NK-92 (cell line): Measurements from ENCODE around the gene NBPF1.
"Not testable (repeated sequence)": the region's sequence is repeated elsewhere in the genome, so short reads cannot be mapped to it uniquely, and the experiment has no call there.

ENCODE experiments used
- DNase-seq: peaks from one replicate; lab custom pipeline; 2025; ENCODE audit not compliant: unreplicated experiment; lab: John Stamatoyannopoulos, UW

NBPF1 gene

GRCh38 chr1:16623812-16624719 lies 10.7 kb upstream of the NBPF1 start:
- not testable (repeated sequence) for DNase-seq

- not testable (repeated sequence) for DNase-seq
Measured at GRCh38 chr1:16623337-16623736, 10.0 kb upstream of the NBPF1 start.

- not testable (repeated sequence) for DNase-seq
Measured at GRCh38 chr1:16621681-16622315, 8.4 kb upstream of the NBPF1 start.

- DNase-seq = no peak
Measured at GRCh38 chr1:16621300-16621658, 7.9 kb upstream of the NBPF1 start.

GRCh38 chr1:16619803-16620501 lies 6.6 kb upstream of the NBPF1 start:
- DNase-seq = not testable (repeated sequence)

- DNase-seq = no peak
Measured at GRCh38 chr1:16618719-16619118, 5.4 kb upstream of the NBPF1 start.

- no peak for DNase-seq
Measured at GRCh38 chr1:16617778-16618580, 4.6 kb upstream of the NBPF1 start.

- DNase-seq = no peak
Measured at GRCh38 chr1:16617114-16617631, 3.8 kb upstream of the NBPF1 start.

- DNase-seq = no peak
Measured at GRCh38 chr1:16615253-16616252, 2.2 kb upstream of the NBPF1 start.

- no peak for DNase-seq
Measured at GRCh38 chr1:16614361-16615252, 1.2 kb upstream of the NBPF1 start.

- no peak for DNase-seq
Measured at GRCh38 chr1:16612332-16613172, 812 bp downstream of the NBPF1 start.

- DNase-seq = not testable (repeated sequence)
Measured at GRCh38 chr1:16611981-16612331, 1.4 kb downstream of the NBPF1 start.

- DNase-seq = not testable (repeated sequence)
Measured at GRCh38 chr1:16611164-16611563, 2.2 kb downstream of the NBPF1 start.

GRCh38 chr1:16610553-16610952 lies 2.8 kb downstream of the NBPF1 start:
- not testable (repeated sequence) for DNase-seq

- DNase-seq = not testable (repeated sequence)
Measured at GRCh38 chr1:16609761-16610160, 3.6 kb downstream of the NBPF1 start.

- DNase-seq = no peak
Measured at GRCh38 chr1:16608838-16609560, 4.4 kb downstream of the NBPF1 start.
